HepG2 (cell line): Measurements from ENCODE around the gene ACE. TPM values are rescaled to one million over a fixed set of nuclear protein-coding genes. Genes with fewer than 3 reads are reported as not detected.

Experiments
- ATAC-seq: fragments of 200-7000 bp; cut with Tn5 transposase; 3 replicates; pipeline ENCODE4 v1.9.1; 2020; ENCODE audit warnings: mild to moderate bottlenecking, moderate library complexity
- BruUV-seq: library from RNA; stranded (reverse); fragments of 400-500 nt; replicated peaks from 2 replicates; lab custom pipeline; 2021; lab: Mats Ljungman, UMichigan
- CTCF ChIA-PET: fragments of 300-600 bp; formaldehyde crosslinking; extraction: SDS; loops from one replicate; lab custom pipeline; 2021; ENCODE audit warnings: low total read pairs, inconsistent platforms, low intra/inter-chr PET ratio; lab: Yijun Ruan, JAX
- POLR2A ChIA-PET: fragments of 350-600 bp; sonication (Branson Sonifier 250); formaldehyde crosslinking; loops from one replicate; lab custom pipeline; 2020; ENCODE audit warnings: antibody characterized with exemption, inconsistent platforms; lab: Yijun Ruan, JAX
- DNase-seq: peaks from one replicate; pipeline ENCODE4 v3.0.0-alpha.2; 2015; ENCODE audit warnings: low spot score
- FAIRE-seq: peaks from 3 replicates; lab custom pipeline; 2011; peaks lifted over from hg19 to GRCh38; lab: Jason Lieb, UNC
- H2AFZ ChIP-seq: one replicate; pipeline ENCODE4 v1.6.1; 2011; ENCODE audit warnings: low read length, inconsistent platforms
- H3K27ac ChIP-seq: fragments of 300-600 bp; 3 replicates; pipeline ENCODE4 v1.8.0; 2011; ENCODE audit warnings: mixed run types, mild to moderate bottlenecking, mixed read lengths, low read length, inconsistent platforms; ENCODE audit not compliant: insufficient read depth; ENCODE audit errors: extremely low read length
- H3K27me3 ChIP-seq, 2 experiments: fragments of 200-600 bp in 1 of 2; 2 replicates in 1 of 2; 3 replicates in 1 of 2; pipeline versions ENCODE4 v1.6.0 to v1.8.0; 2011; ENCODE audit warnings: low read length in 2 of 2, mild to moderate bottlenecking in 2 of 2, moderate library complexity in 2 of 2, inconsistent platforms in 1 of 2; ENCODE audit not compliant: insufficient read depth in 2 of 2, control insufficient read depth in 1 of 2
- H3K36me3 ChIP-seq, 2 experiments: fragments of 200-600 bp in 1 of 2; replicated peaks in 1 of 2; 2 replicates in 1 of 2; 3 replicates in 1 of 2; pipeline versions ENCODE4 v1.5.1 to v1.8.0; 2011; ENCODE audit warnings: low read length in 2 of 2, inconsistent platforms in 1 of 2; ENCODE audit not compliant: insufficient read depth in 2 of 2, control insufficient read depth in 1 of 2
- H3K4me1 ChIP-seq: 2 replicates; pipeline ENCODE4 v1.5.1; 2012; ENCODE audit warnings: low read length, inconsistent platforms; ENCODE audit not compliant: insufficient read depth
- H3K4me2 ChIP-seq: 2 replicates; pipeline ENCODE4 v1.6.0; 2011; ENCODE audit warnings: low read depth, low read length, inconsistent platforms
- H3K4me3 ChIP-seq, 3 experiments: fragments of 200-600 bp in 1 of 3; sonication (generic), shearing (Covaris generic) in 1 of 3; replicated peaks in 1 of 3; 2 replicates each; pipeline ENCODE4 v1.5.1; 2011 to 2016; ENCODE audit warnings: low read length in 3 of 3, inconsistent platforms in 2 of 3, low read depth in 2 of 3, mild to moderate bottlenecking in 2 of 3, control low read depth in 1 of 3, mixed read lengths in 1 of 3; ENCODE audit not compliant: insufficient read depth in 1 of 3
- H3K79me2 ChIP-seq: one replicate; pipeline ENCODE4 v1.6.1; 2011; ENCODE audit warnings: low read length, inconsistent platforms; ENCODE audit not compliant: insufficient read depth
- H3K9ac ChIP-seq: 2 replicates; pipeline ENCODE4 v1.6.0; 2011; ENCODE audit warnings: mild to moderate bottlenecking, low read depth, low read length, inconsistent platforms; ENCODE audit not compliant: insufficient read depth
- H3K9me3 ChIP-seq: 2 replicates; pipeline ENCODE4 v1.5.1; 2012; ENCODE audit warnings: mild to moderate bottlenecking, low read length
- H4K20me1 ChIP-seq: 2 replicates; pipeline ENCODE4 v1.6.0; 2011; ENCODE audit warnings: inconsistent platforms, mild to moderate bottlenecking, low read length, moderate library complexity; ENCODE audit not compliant: insufficient read depth
- FOSL2 ChIP-seq: sonication (generic); formaldehyde crosslinking; IDR thresholded peaks from 2 replicates; pipeline ENCODE4 v1.4.0; 2020; ENCODE audit warnings: missing genetic modification reagents
- FOXA3 ChIP-seq: IDR thresholded peaks from 2 replicates; pipeline ENCODE4 v1.6.1; 2016; ENCODE audit warnings: missing genetic modification reagents, missing compliant biosample characterization
- GABPA ChIP-seq, 2 experiments: IDR thresholded peaks; 2 replicates each; pipeline ENCODE4 v1.6.1; 2011 to 2016; ENCODE audit warnings: low read depth in 2 of 2, low read length in 1 of 2, missing biosample characterization in 1 of 2, missing genetic modification characterization in 1 of 2
- HNF4A ChIP-seq: sonication (generic); formaldehyde crosslinking; IDR thresholded peaks from 2 replicates; pipeline ENCODE4 v1.4.0; 2020; ENCODE audit warnings: missing genetic modification reagents
- HNRNPK ChIP-seq: fragments of 200-400 bp; formaldehyde crosslinking; IDR thresholded peaks from 2 replicates; pipeline ENCODE4 v1.6.1; 2018; ENCODE audit warnings: low read length, low read depth, moderate library complexity, mild to moderate bottlenecking; ENCODE audit not compliant: poor library complexity, severe bottlenecking
- KLF15 ChIP-seq: sonication (generic); formaldehyde crosslinking; IDR thresholded peaks from 2 replicates; pipeline ENCODE4 v1.8.1; 2023; ENCODE audit warnings: borderline replicate concordance, mild to moderate bottlenecking, inconsistent platforms, missing genetic modification reagents, mixed read lengths
- MAFF ChIP-seq: IDR thresholded peaks from 2 replicates; pipeline ENCODE4 v1.6.1; 2011; ENCODE audit warnings: low read depth, low read length, improper control_type of control experiment
- MAFK ChIP-seq, 2 experiments: IDR thresholded peaks in 1 of 2; conservative IDR thresholded peaks in 1 of 2; 2 replicates each; pipeline ENCODE4 v1.6.1; 2011; ENCODE audit warnings: improper control_type of control experiment in 2 of 2, low read length in 2 of 2
- MBNL3 ChIP-seq: fragments of 250-450 bp; sonication (Bioruptor Pico); conservative IDR thresholded peaks from 2 replicates; pipeline ENCODE4 v1.8.0; 2022; ENCODE audit warnings: mild to moderate bottlenecking, inconsistent platforms
- NFYC ChIP-seq: IDR thresholded peaks from 2 replicates; pipeline ENCODE4 v1.6.1; 2016; ENCODE audit warnings: missing genetic modification reagents, missing compliant biosample characterization
- NR2F1 ChIP-seq, 2 experiments: fragments of 450-650 bp in 1 of 2; formaldehyde crosslinking in 1 of 2; IDR thresholded peaks; 2 replicates each; pipeline versions ENCODE4 v1.5.0 to v1.6.1; 2016 to 2020; ENCODE audit warnings: mild to moderate bottlenecking in 1 of 2, missing compliant biosample characterization in 1 of 2, missing genetic modification reagents in 1 of 2, moderate library complexity in 1 of 2
- RARA ChIP-seq: IDR thresholded peaks from 2 replicates; pipeline ENCODE4 v1.6.1; 2016; ENCODE audit warnings: missing genetic modification reagents, missing compliant biosample characterization
- ZBTB33 ChIP-seq: sonication (generic); formaldehyde crosslinking; IDR thresholded peaks from 2 replicates; pipeline ENCODE4 v1.4.0; 2020; ENCODE audit warnings: missing genetic modification reagents
- ZNF251 ChIP-seq: sonication (generic); formaldehyde crosslinking; IDR thresholded peaks from 2 replicates; pipeline ENCODE4 v1.9.0; 2021; ENCODE audit warnings: mild to moderate bottlenecking, missing genetic modification reagents
- WGBS: methylation state at CpG from one replicate; pipeline ENCODE4 v1.1.6; 2017; ENCODE audit warnings: low lambda C conversion rate; 5-methylcytosine and 5-hydroxymethylcytosine counted together
- in situ Hi-C: cut with HindIII; loops from 2 replicates; pipeline ENCODE4 v1.10.0; 2017; ENCODE audit warnings: low pct_unique_long_range_greater_than_20kb; ENCODE audit not compliant: extremely low pct_ligation_motif_present
- intact Hi-C: fragments of 100-400 bp; cut with micrococcal nuclease; formaldehyde crosslinking; loops from one replicate; pipeline ENCODE4 v1.10.0; 2022; ENCODE audit not compliant: unreplicated experiment
- polyA plus RNA-seq, 8 experiments: library from polyadenylated mRNA; depleted of rRNA in 3 of 8; stranded (reverse) in 7 of 8; unstranded in 1 of 8; fragments of >200 nt; fragmentation: Illumina TruSeq in 4 of 8; extraction: Trizol in 4 of 8; gene quantifications; 2 replicates each; pipeline versions ENCODE4 v1.2.1 to v1.2.3, GENCODE V29; 2011 to 2016; ENCODE audit warnings: low read depth in 4 of 8, missing spikeins in 1 of 8, mixed read lengths in 1 of 8; ENCODE audit not compliant: insufficient read depth in 1 of 8
- total RNA-seq, 5 experiments: library from RNA; depleted of rRNA; stranded (reverse); fragments of >200 nt; fragmentation: Illumina TruSeq; extraction: Trizol; gene quantifications; 2 replicates each; pipeline ENCODE4 v1.2.3, GENCODE V29; 2016; ENCODE audit warnings: low read depth in 1 of 5

ACE gene
- total and polyA plus RNA-seq, 2 of the 13 experiments (the other 11 are each of a cell fraction or from before 2014, with no cell fraction given): 0.08 to 0.13 TPM

GRCh38 chr17:63454915-63455314 is 21.9 kb upstream of the ACE start (continued):
- no peak for TF ChIP-seq FOXA3 (CRISPR knock-in tag)
- no peak for TF ChIP-seq NFYC (CRISPR knock-in tag)
- TF ChIP-seq KLF15 (CRISPR knock-in tag): no peak
- no peak for TF ChIP-seq ZNF251
- TF ChIP-seq MBNL3 (CRISPR knock-in tag): no peak
- no peak for TF ChIP-seq NR2F1 (CRISPR knock-in tag; IDR thresholded peaks at IDR 0.05)

GRCh38 chr17:63455417-63455816 is 21.4 kb upstream of the ACE start:
- in situ Hi-C loops: no loop called here
- peaks cover 6 to 21% of the 10 kb centered on the region in 2 experiments; a peak in 4 of 5 replicates for H3K27me3 ChIP-seq
- no peak overlapping the region for H3K4me2 ChIP-seq
- CTCF ChIA-PET: no interaction called here
- H3K9me3 ChIP-seq: no peaks in the 10 kb centered on the region
- no peaks in the 10 kb centered on the region for H3K79me2 ChIP-seq
- no peak overlapping the region for H2AFZ ChIP-seq
- no peak for DNase-seq
- H3K9ac ChIP-seq: no peak overlapping the region
- no peak for FAIRE-seq
- 16% methylated on average over 4 of the region's 4 CpGs for WGBS
- H3K4me1 ChIP-seq: peaks cover 18% of the 10 kb centered on the region
- H4K20me1 ChIP-seq: no peaks in the 10 kb centered on the region
- intact Hi-C loops: no loop called here
- H3K27ac ChIP-seq: no peak overlapping the region
- H3K4me3 ChIP-seq: no peak overlapping the region
- ATAC-seq: no peak
- H3K36me3 ChIP-seq: no peaks in the 10 kb centered on the region
- 0 out of 2 replicates have a peak, but pooled peaks have one; percentile 7 for TF ChIP-seq FOSL2
- peak; percentile 86 for TF ChIP-seq HNRNPK
- TF ChIP-seq RARA: no peak
- TF ChIP-seq GABPA (IDR thresholded peaks at IDR 0.05; ENCODE audit: low read depth, low read length): no peak
- TF ChIP-seq GABPA (CRISPR knock-in tag; IDR thresholded peaks at IDR 0.05; ENCODE audit: low read depth): no peak
- peak; percentile 49 for TF ChIP-seq HNF4A (CRISPR knock-in tag)
- TF ChIP-seq MAFF: peak; percentile 59
- TF ChIP-seq ZBTB33: peak; percentile 65; the same call in 1 of the 2 replicates
- peak; percentile 66 to 71; a peak in 3 of 4 replicates for TF ChIP-seq MAFK (conservative IDR thresholded peaks at IDR 0.05 in 1 of 2, IDR thresholded peaks at IDR 0.05 in 1 of 2; ENCODE audit: low read length in 2 of 2)
- no TSS peak for BruUV-seq
- POLR2A ChIA-PET: no interaction called here
